Smooth muscle cell (in vitro differentiated cells): ENCODE results near the gene MSMP. TPM values are rescaled to one million over a fixed set of nuclear protein-coding genes. Genes with fewer than 3 reads are reported as not detected.

ENCODE experiments used
- DNase-seq: peaks from one replicate; lab custom pipeline; 2025; ENCODE audit not compliant: unreplicated experiment; lab: John Stamatoyannopoulos, UW
- H2AFZ ChIP-seq: fragments of 200-600 bp; sonication (generic); 2 replicates; pipeline ENCODE4 v1.6.0; 2016; ENCODE audit warnings: antibody characterized with exemption, low read depth, mild to moderate bottlenecking
- H3F3A ChIP-seq: fragments of 200-600 bp; sonication (generic); 2 replicates; pipeline ENCODE4 v1.6.0; 2017; ENCODE audit warnings: antibody characterized with exemption, low read depth
- H3K27ac ChIP-seq: fragments of 200-600 bp; sonication (generic); 2 replicates; pipeline ENCODE4 v1.5.1; 2016; ENCODE audit warnings: low read depth, mild to moderate bottlenecking
- H3K27me3 ChIP-seq: fragments of 200-600 bp; sonication (generic); 2 replicates; pipeline ENCODE4 v1.6.1; 2016; ENCODE audit warnings: low read depth, mild to moderate bottlenecking
- H3K36me3 ChIP-seq: fragments of 200-600 bp; sonication (generic); 2 replicates; pipeline ENCODE4 v1.5.1; 2016; ENCODE audit warnings: low read depth
- H3K4me1 ChIP-seq: fragments of 200-600 bp; sonication (generic); 2 replicates; pipeline ENCODE4 v1.5.1; 2016; ENCODE audit warnings: low read depth
- H3K4me2 ChIP-seq: fragments of 200-600 bp; sonication (generic); 2 replicates; pipeline ENCODE4 v1.6.0; 2016; ENCODE audit warnings: mild to moderate bottlenecking
- H3K4me3 ChIP-seq: fragments of 200-600 bp; sonication (generic); 2 replicates; pipeline ENCODE4 v1.5.1; 2016; ENCODE audit warnings: mild to moderate bottlenecking
- H3K79me2 ChIP-seq: fragments of 200-600 bp; sonication (generic); 2 replicates; pipeline ENCODE4 v1.6.0; 2016; ENCODE audit warnings: low read depth, mild to moderate bottlenecking
- H3K9ac ChIP-seq: fragments of 200-600 bp; sonication (generic); 2 replicates; pipeline ENCODE4 v1.6.0; 2016; ENCODE audit warnings: low read depth
- H3K9me3 ChIP-seq: fragments of 200-600 bp; sonication (generic); replicated peaks from 2 replicates; pipeline ENCODE4 v1.5.1; 2016; ENCODE audit warnings: low read depth
- H4K20me1 ChIP-seq: fragments of 200-600 bp; sonication (generic); 2 replicates; pipeline ENCODE4 v1.6.0; 2016; ENCODE audit warnings: low read depth
- CTCF ChIP-seq: fragments of 200-600 bp; sonication (generic); IDR thresholded peaks from 2 replicates; pipeline ENCODE4 v1.5.1; 2017; ENCODE audit warnings: borderline replicate concordance, mild to moderate bottlenecking, antibody characterized with exemption; ENCODE audit not compliant: insufficient read depth, poor library complexity, severe bottlenecking
- WGBS: methylation state at CpG from one replicate; pipeline ENCODE4 v1.1.7; 2016; ENCODE audit warnings: low lambda C conversion rate; 5-methylcytosine and 5-hydroxymethylcytosine counted together
- polyA plus RNA-seq: library from polyadenylated mRNA; unstranded; fragments of >200 nt; fragmentation: Nextera tagmentation; extraction: Ambion mirVana; gene quantifications from 2 replicates; pipeline ENCODE4 v1.2.1, GENCODE V29; 2016
- total RNA-seq: library from RNA; depleted of rRNA; stranded (reverse); fragments of >200 nt; gene quantifications from 2 replicates; pipeline ENCODE4 v1.2.3, GENCODE V29; 2014

The MSMP gene
- total and polyA plus RNA-seq, 2 experiments from 2014 or later = not detected

- no peaks in the 10 kb centered on the region for H3F3A ChIP-seq
- H3K4me2 ChIP-seq = no peak overlapping the region
- no peaks in the 10 kb centered on the region for H3K27me3 ChIP-seq
- H3K27ac ChIP-seq = no peak overlapping the region
- no peak overlapping the region for H3K4me3 ChIP-seq
- no peak for DNase-seq
- no peaks in the 10 kb centered on the region for H4K20me1 ChIP-seq
- peaks cover 11% of the 10 kb centered on the region for H3K4me1 ChIP-seq
- no peak overlapping the region for H2AFZ ChIP-seq
- H3K79me2 ChIP-seq = no peaks in the 10 kb centered on the region
- TF ChIP-seq CTCF = no peak
- 67% methylated on average over 4 of the region's 4 CpGs for WGBS
- no peaks in the 10 kb centered on the region for H3K36me3 ChIP-seq
- no peaks in the 10 kb centered on the region for H3K9me3 ChIP-seq
- no peak overlapping the region for H3K9ac ChIP-seq
These were observed 17.0 kb upstream of the MSMP start for GRCh38 chr9:35771075-35771433.

GRCh38 chr9:35769763-35770162 lies 15.7 kb upstream of the MSMP start:
- WGBS = 78% methylated on average over 1 of the region's 1 CpG
- Histone ChIP-seq H3K27ac (no peak overlapping the region), H4K20me1 (no peaks in the 10 kb centered on the region), H3K9me3 (no peaks in the 10 kb centered on the region), H3K36me3 (no peaks in the 10 kb centered on the region), H3K4me2 (no peak overlapping the region), H3F3A (no peaks in the 10 kb centered on the region), H3K9ac (no peak overlapping the region), H3K4me1 (peaks cover under 1% of the 10 kb centered on the region), H2AFZ (no peak overlapping the region), H3K79me2 (no peaks in the 10 kb centered on the region), H3K4me3 (no peak overlapping the region), H3K27me3 (no peaks in the 10 kb centered on the region)
- no peak for TF ChIP-seq CTCF
- DNase-seq = no peak

- Histone ChIP-seq H3K4me1 (peaks cover 6% of the 10 kb centered on the region), H2AFZ (no peak overlapping the region), H3K79me2 (no peaks in the 10 kb centered on the region), H3K27ac (no peak overlapping the region), H3K9me3 (no peaks in the 10 kb centered on the region), H3K9ac (no peak overlapping the region), H4K20me1 (no peaks in the 10 kb centered on the region), H3K4me2 (no peak overlapping the region), H3K27me3 (no peaks in the 10 kb centered on the region), H3F3A (no peaks in the 10 kb centered on the region), H3K36me3 (no peaks in the 10 kb centered on the region), H3K4me3 (no peak overlapping the region)
- TF ChIP-seq CTCF = no peak
- 92% methylated on average over 1 of the region's 1 CpG for WGBS
- no peak for DNase-seq
These were observed 13.4 kb upstream of the MSMP start for GRCh38 chr9:35767458-35767857.

GRCh38 chr9:35766997-35767396 lies 12.9 kb upstream of the MSMP start:
- Histone ChIP-seq H3K9me3 (no peaks in the 10 kb centered on the region), H3K4me3 (no peak overlapping the region), H2AFZ (no peak overlapping the region), H3K9ac (no peak overlapping the region), H3K36me3 (no peaks in the 10 kb centered on the region), H3K4me2 (no peak overlapping the region), H3K27me3 (no peaks in the 10 kb centered on the region), H3F3A (no peaks in the 10 kb centered on the region), H4K20me1 (no peaks in the 10 kb centered on the region), H3K27ac (no peak overlapping the region), H3K4me1 (peaks cover 6% of the 10 kb centered on the region), H3K79me2 (no peaks in the 10 kb centered on the region)
- WGBS = 85% methylated on average over 2 of the region's 2 CpGs
- no peak for DNase-seq
- no peak for TF ChIP-seq CTCF
